SK-N-SH treated with all-trans-retinoic acid at 6 μM for 48 hours (cell line): ENCODE measurements around the gene FAXDC2.

Experiments
- ARNTL ChIP-seq: fragments of 450-650 bp; formaldehyde crosslinking; IDR thresholded peaks from 2 replicates; pipeline ENCODE4 v1.5.0; 2020; ENCODE audit warnings: low read depth, mild to moderate bottlenecking, moderate library complexity, borderline replicate concordance
- BACH2 ChIP-seq: fragments of 250-450 bp; sonication (Bioruptor Pico); IDR thresholded peaks from 2 replicates; pipeline ENCODE4 v1.9.0; 2021; ENCODE audit warnings: mild to moderate bottlenecking, borderline replicate concordance
- ESRRG ChIP-seq: fragments of 250-450 bp; sonication (Bioruptor Pico); IDR thresholded peaks from 2 replicates; pipeline ENCODE4 v1.6.1; 2021; ENCODE audit warnings: mild to moderate bottlenecking
- PATZ1 ChIP-seq: fragments of 250-450 bp; sonication (Bioruptor Pico); IDR thresholded peaks from 2 replicates; pipeline ENCODE4 v1.8.0; 2020; ENCODE audit warnings: mild to moderate bottlenecking, moderate library complexity, borderline replicate concordance
- RARB ChIP-seq: fragments of 250-450 bp; sonication (Bioruptor Pico); IDR thresholded peaks from 2 replicates; pipeline ENCODE4 v1.8.0; 2021; ENCODE audit warnings: mild to moderate bottlenecking, moderate library complexity
- ZC3H10 ChIP-seq: fragments of 250-450 bp; sonication (Bioruptor Pico); IDR thresholded peaks from 2 replicates; pipeline ENCODE4 v1.5.1; 2021; ENCODE audit warnings: mild to moderate bottlenecking, moderate library complexity
- ZFP3 ChIP-seq: fragments of 250-450 bp; sonication (Bioruptor Pico); IDR thresholded peaks from 2 replicates; pipeline ENCODE4 v1.5.0; 2020; ENCODE audit warnings: mild to moderate bottlenecking, moderate library complexity
- ZFP30 ChIP-seq: fragments of 450-650 bp; formaldehyde crosslinking; IDR thresholded peaks from 2 replicates; pipeline ENCODE4 v1.5.0; 2022; ENCODE audit warnings: mild to moderate bottlenecking, moderate library complexity
- ZNF565 ChIP-seq: fragments of 450-650 bp; formaldehyde crosslinking; conservative IDR thresholded peaks from 2 replicates; pipeline ENCODE4 v1.5.0; 2020; ENCODE audit warnings: low read depth, mild to moderate bottlenecking, moderate library complexity
- ZNF70 ChIP-seq: fragments of 450-650 bp; formaldehyde crosslinking; IDR thresholded peaks from 2 replicates; pipeline ENCODE4 v1.5.0; 2020; ENCODE audit warnings: mild to moderate bottlenecking, moderate library complexity
- TF ChIP-seq, protein P1 (sequence below): fragments of 250-450 bp; sonication (Bioruptor Pico); IDR thresholded peaks from 2 replicates; pipeline ENCODE4 v1.8.0; 2021; ENCODE audit warnings: low read depth, mild to moderate bottlenecking, moderate library complexity, borderline replicate concordance

DNA sequence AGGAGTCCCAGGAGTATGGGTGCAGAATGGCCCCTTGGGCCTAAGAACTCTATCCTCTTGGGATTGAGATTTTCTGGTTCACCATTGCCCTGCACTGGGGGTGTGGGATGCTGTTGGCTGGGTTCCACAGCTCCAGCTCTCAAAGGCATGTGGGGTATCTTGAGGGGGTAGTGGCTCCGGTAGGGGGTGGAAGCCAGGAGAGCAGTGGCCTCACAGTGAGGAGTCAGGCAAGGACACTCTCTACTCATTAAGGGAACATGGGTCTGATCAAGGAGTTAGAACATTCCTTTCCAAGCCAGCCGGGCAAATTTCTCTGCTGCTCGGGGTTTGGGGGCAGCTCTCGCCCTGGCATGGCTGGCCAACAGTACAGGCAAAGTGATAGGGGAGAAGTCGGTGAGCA lies 62.2 kb downstream of the FAXDC2 start:
- TF ChIP-seq, protein P1, sequence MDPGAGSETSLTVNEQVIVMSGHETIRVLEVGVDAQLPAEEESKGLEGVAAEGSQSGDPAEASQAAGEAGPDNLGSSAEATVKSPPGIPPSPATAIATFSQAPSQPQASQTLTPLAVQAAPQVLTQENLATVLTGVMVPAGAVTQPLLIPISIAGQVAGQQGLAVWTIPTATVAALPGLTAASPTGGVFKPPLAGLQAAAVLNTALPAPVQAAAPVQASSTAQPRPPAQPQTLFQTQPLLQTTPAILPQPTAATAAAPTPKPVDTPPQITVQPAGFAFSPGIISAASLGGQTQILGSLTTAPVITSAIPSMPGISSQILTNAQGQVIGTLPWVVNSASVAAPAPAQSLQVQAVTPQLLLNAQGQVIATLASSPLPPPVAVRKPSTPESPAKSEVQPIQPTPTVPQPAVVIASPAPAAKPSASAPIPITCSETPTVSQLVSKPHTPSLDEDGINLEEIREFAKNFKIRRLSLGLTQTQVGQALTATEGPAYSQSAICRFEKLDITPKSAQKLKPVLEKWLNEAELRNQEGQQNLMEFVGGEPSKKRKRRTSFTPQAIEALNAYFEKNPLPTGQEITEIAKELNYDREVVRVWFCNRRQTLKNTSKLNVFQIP = no peak
- TF ChIP-seq PATZ1 (CRISPR knock-in tag) (no peak), RARB (CRISPR knock-in tag) (no peak), BACH2 (CRISPR knock-in tag) (no peak), ZC3H10 (no peak), ZFP3 (CRISPR knock-in tag) (no peak), ESRRG (CRISPR knock-in tag) (no peak), ZNF565 (CRISPR knock-in tag) (no peak), ZFP30 (CRISPR knock-in tag) (no peak), ZNF70 (no peak), ARNTL (CRISPR knock-in tag) (no peak)
